Measurements from ENCODE around the gene RAD51B. TPM values are rescaled to one million over a fixed set of nuclear protein-coding genes. Genes with fewer than 3 reads are reported as not detected.

Gene RAD51B
- total RNA-seq, 1 experiment from 2014 or later, result 23.3 TPM

DNA sequence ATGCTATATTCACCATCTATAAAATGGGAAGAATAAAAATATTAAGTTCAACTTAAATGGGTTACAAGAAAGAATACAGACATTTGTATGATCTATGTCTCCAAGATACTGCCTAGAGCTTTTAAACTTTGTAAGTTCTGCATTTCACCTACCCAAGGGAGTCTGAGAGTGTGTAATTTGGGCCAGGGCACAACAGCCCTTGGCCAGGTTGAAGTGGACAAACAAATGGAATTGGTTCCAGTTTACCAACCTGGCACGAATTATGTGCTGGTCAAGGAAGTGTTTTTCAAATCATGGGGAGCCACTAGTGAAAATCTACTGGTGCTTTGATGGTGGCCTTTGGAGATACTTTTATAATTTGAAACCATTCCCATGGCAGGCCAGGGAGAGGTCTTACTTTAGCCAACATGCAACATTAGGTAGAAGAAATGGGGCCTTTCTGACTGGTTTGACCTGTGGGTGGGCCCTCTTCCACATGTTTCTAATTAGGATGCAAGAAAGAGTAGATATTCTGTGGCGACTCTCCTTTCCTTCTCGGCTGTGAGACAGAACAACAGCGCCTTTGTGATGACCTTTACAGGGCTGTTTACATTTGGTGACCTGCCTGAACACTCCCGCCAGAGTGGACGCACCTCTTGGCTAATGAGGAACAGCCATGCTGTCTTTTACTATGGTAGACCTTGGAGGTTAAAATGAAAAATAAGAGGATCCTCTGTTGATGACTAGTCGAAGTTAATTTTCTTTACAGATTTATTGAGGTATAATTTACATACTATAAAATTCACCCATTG lies 496.7 kb downstream of the RAD51B start:
- Histone ChIP-seq H3K9me3 (ENCODE audit: low read depth, low read length, poor library complexity, severe bottlenecking) (no peaks in the 10 kb centered on the region), H3K27ac (ENCODE audit: low read depth, low read length, poor library complexity, severe bottlenecking) (no peak overlapping the region), H3K4me1 (ENCODE audit: insufficient read depth, low read length, poor library complexity, severe bottlenecking) (no peaks in the 10 kb centered on the region), H3K36me3 (ENCODE audit: insufficient read depth, low read length, poor library complexity, severe bottlenecking) (no peaks in the 10 kb centered on the region), H3K27me3 (replicated peaks; ENCODE audit: insufficient read depth, low read depth, low read length, poor library complexity) (no peaks in the 10 kb centered on the region), H3K4me3 (ENCODE audit: low read depth, low read length, poor library complexity, severe bottlenecking) (no peak overlapping the region)
- DNase-seq (ENCODE audit: low spot score), result no peak
- POLR2A ChIA-PET (ENCODE audit: low non-redundant PET), result no interaction called here
- intact Hi-C loops (cut with micrococcal nuclease; ENCODE audit: unreplicated experiment), result no loop called here
- CTCF ChIA-PET, result no interaction called here
- BruUV-seq (replicated peaks), result no TSS peak
- TF ChIP-seq EZH2 (IDR thresholded peaks at IDR 0.05; ENCODE audit: borderline replicate concordance, low read depth, low read length, poor library complexity, severe bottlenecking), result no peak
- TF ChIP-seq CTCF (conservative IDR thresholded peaks at IDR 0.05; ENCODE audit: low read depth, low read length), result no peak

- Histone ChIP-seq H3K4me1 (ENCODE audit: insufficient read depth, low read length, poor library complexity, severe bottlenecking) (no peaks in the 10 kb centered on the region), H3K36me3 (ENCODE audit: insufficient read depth, low read length, poor library complexity, severe bottlenecking) (no peaks in the 10 kb centered on the region), H3K27me3 (replicated peaks; ENCODE audit: insufficient read depth, low read depth, low read length, poor library complexity) (no peaks in the 10 kb centered on the region), H3K27ac (ENCODE audit: low read depth, low read length, poor library complexity, severe bottlenecking) (no peak overlapping the region), H3K4me3 (ENCODE audit: low read depth, low read length, poor library complexity, severe bottlenecking) (no peak overlapping the region), H3K9me3 (ENCODE audit: low read depth, low read length, poor library complexity, severe bottlenecking) (no peaks in the 10 kb centered on the region)
- ChIA-PET POLR2A (ENCODE audit: low non-redundant PET) (no interaction called here), CTCF (no interaction called here)
- TF ChIP-seq CTCF (conservative IDR thresholded peaks at IDR 0.05; ENCODE audit: low read depth, low read length) (no peak), EZH2 (IDR thresholded peaks at IDR 0.05; ENCODE audit: borderline replicate concordance, low read depth, low read length, poor library complexity, severe bottlenecking) (no peak)
- intact Hi-C loops (cut with micrococcal nuclease; ENCODE audit: unreplicated experiment), result no loop called here
- DNase-seq (ENCODE audit: low spot score), result no peak
- BruUV-seq (replicated peaks), result no TSS peak
Measured at GRCh38 chr14:68317239-68317638, 497.7 kb downstream of the RAD51B start.

DNA sequence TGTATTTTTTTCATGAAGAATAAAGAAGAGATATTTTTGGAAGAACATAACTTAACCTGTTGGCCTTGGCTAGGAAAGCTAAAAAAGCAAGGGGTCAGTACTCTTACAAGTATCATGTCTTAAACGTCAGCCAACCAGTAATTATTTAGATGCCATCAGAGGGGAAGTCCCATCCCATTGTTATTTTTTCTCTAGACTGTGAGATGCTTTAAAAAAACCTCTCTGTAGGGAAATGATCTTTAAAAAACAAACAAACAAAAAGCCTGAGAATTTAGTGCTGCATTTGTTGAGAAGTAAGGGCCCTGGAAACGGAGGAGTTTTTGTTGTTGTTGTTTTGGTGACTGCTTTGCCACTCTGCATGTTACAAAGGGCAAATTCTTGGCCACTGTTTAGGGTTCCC lies 499.2 kb downstream of the RAD51B start:
- intact Hi-C loops (cut with micrococcal nuclease; ENCODE audit: unreplicated experiment), result no loop called here
- TF ChIP-seq CTCF (conservative IDR thresholded peaks at IDR 0.05; ENCODE audit: low read depth, low read length) (no peak), EZH2 (IDR thresholded peaks at IDR 0.05; ENCODE audit: borderline replicate concordance, low read depth, low read length, poor library complexity, severe bottlenecking) (no peak)
- BruUV-seq (replicated peaks), result no TSS peak
- H3K4me1 ChIP-seq (ENCODE audit: insufficient read depth, low read length, poor library complexity, severe bottlenecking), result no peaks in the 10 kb centered on the region
- H3K36me3 ChIP-seq (ENCODE audit: insufficient read depth, low read length, poor library complexity, severe bottlenecking), result no peaks in the 10 kb centered on the region
- POLR2A ChIA-PET (ENCODE audit: low non-redundant PET), result no interaction called here
- DNase-seq (ENCODE audit: low spot score), result no peak
- CTCF ChIA-PET, result interaction anchor here (0.5 kb wide), 1 partner anchor 375 kb away, joined by 3 read pairs; no protein-coding TSS in a partner anchor
- no peak overlapping the region for H3K4me3 ChIP-seq (ENCODE audit: low read depth, low read length, poor library complexity, severe bottlenecking)
- H3K27ac ChIP-seq (ENCODE audit: low read depth, low read length, poor library complexity, severe bottlenecking), result no peak overlapping the region
- H3K9me3 ChIP-seq (ENCODE audit: low read depth, low read length, poor library complexity, severe bottlenecking), result no peaks in the 10 kb centered on the region
- no peaks in the 10 kb centered on the region for H3K27me3 ChIP-seq (replicated peaks; ENCODE audit: insufficient read depth, low read depth, low read length, poor library complexity)

Measured in A673 (cell line).